ENCODE results near the gene CIROP.

DNA sequence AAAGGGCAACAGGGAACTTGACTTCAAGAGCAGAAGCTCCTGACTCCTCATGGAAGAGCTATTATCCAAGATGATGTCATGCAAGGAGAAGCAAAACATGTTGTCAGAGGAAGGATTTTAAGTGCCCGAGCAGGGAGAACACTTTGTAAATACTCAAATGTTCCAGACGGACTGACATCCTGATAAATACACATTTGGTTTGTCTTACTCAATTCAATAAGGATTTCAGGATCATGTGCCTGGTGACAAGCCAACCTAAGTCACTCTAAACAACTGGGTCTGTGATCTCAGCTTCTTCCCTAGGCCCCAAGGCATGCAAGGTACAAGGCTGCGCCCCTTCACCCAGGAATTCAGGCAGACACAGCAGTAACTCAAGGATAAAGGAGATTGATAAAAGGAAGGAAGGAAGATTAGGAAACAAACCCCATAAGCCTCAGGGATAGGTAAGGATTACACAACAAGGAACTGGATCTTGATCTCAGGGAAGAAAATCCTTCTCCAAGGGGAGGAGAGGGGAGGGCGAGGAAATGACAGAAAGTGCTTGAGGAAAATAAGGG, 41.1 kb upstream of the CIROP start:
- TF ChIP-seq, protein P1, sequence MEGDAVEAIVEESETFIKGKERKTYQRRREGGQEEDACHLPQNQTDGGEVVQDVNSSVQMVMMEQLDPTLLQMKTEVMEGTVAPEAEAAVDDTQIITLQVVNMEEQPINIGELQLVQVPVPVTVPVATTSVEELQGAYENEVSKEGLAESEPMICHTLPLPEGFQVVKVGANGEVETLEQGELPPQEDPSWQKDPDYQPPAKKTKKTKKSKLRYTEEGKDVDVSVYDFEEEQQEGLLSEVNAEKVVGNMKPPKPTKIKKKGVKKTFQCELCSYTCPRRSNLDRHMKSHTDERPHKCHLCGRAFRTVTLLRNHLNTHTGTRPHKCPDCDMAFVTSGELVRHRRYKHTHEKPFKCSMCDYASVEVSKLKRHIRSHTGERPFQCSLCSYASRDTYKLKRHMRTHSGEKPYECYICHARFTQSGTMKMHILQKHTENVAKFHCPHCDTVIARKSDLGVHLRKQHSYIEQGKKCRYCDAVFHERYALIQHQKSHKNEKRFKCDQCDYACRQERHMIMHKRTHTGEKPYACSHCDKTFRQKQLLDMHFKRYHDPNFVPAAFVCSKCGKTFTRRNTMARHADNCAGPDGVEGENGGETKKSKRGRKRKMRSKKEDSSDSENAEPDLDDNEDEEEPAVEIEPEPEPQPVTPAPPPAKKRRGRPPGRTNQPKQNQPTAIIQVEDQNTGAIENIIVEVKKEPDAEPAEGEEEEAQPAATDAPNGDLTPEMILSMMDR (conservative IDR thresholded peaks at IDR 0.05), result no peak
- TF ChIP-seq ZFX (IDR thresholded peaks at IDR 0.05), result no peak
